Epithelial cell of proximal tubule (primary cell): ENCODE data around the gene BCL7C. TPM values are rescaled to one million over a fixed set of nuclear protein-coding genes. Genes with fewer than 3 reads are reported as not detected.

Source experiments
- DNase-seq: peaks from one replicate; pipeline ENCODE4 v3.0.0-alpha.2; 2011; ENCODE audit warnings: low read depth
- H3K4me3 ChIP-seq: 2 replicates; pipeline ENCODE4 v1.5.1; 2011; ENCODE audit warnings: low read depth, mild to moderate bottlenecking, low read length
- CTCF ChIP-seq: conservative IDR thresholded peaks from 2 replicates; pipeline ENCODE4 v1.5.1; 2012; ENCODE audit warnings: low read depth, mild to moderate bottlenecking, low read length
- total RNA-seq: library from RNA; depleted of rRNA; stranded (reverse); fragments of >200 nt; gene quantifications from 2 replicates; pipeline ENCODE4 v1.2.3, GENCODE V29; 2015

BCL7C gene
- total RNA-seq, 1 donor from 2014 or later, result 57.6 TPM

- DNase-seq, result no peak
- no peak for TF ChIP-seq CTCF
- no peak overlapping the region for H3K4me3 ChIP-seq
These were observed 31.7 kb upstream of the BCL7C start for GRCh38 chr16:30925632-30925987.

DNA sequence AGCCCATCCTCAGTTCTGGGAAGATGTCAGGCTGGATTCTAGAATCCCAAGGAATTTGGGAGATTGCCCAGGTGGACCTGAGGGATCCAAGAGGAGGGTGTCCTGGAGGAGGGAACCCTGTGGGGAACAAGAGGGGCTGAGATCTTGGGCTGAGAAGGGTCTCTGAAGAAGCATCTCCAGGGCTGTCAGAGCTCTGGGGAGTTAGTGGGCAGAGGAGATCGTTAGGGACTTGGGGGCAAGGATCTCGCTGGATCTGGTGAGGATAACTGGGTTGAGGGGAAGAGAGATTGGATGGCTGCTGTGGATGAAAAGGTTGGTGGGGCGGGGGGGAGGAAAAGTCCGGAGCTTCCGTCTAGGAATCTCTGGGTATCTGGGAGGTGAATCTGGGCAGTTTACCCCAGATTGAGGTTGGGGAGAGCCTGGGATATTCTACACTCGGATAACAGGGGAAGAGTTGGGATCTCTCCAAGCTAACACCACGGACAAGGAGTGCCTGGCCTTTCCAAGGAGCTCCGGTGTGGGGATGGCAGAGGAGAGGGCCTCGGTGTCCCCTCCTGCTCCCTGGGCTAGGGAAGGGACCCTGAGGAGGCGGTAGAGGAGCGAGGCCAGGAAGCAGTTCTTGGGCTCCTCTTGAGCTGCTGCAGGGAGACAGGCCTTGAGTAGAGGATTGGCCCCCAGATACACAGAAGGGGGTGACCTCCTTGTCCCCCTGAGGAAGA is 31.2 kb upstream of the BCL7C start:
- TF ChIP-seq CTCF, result no peak
- H3K4me3 ChIP-seq, result peak overlapping the region; percentile 70
- no peak for DNase-seq

DNA sequence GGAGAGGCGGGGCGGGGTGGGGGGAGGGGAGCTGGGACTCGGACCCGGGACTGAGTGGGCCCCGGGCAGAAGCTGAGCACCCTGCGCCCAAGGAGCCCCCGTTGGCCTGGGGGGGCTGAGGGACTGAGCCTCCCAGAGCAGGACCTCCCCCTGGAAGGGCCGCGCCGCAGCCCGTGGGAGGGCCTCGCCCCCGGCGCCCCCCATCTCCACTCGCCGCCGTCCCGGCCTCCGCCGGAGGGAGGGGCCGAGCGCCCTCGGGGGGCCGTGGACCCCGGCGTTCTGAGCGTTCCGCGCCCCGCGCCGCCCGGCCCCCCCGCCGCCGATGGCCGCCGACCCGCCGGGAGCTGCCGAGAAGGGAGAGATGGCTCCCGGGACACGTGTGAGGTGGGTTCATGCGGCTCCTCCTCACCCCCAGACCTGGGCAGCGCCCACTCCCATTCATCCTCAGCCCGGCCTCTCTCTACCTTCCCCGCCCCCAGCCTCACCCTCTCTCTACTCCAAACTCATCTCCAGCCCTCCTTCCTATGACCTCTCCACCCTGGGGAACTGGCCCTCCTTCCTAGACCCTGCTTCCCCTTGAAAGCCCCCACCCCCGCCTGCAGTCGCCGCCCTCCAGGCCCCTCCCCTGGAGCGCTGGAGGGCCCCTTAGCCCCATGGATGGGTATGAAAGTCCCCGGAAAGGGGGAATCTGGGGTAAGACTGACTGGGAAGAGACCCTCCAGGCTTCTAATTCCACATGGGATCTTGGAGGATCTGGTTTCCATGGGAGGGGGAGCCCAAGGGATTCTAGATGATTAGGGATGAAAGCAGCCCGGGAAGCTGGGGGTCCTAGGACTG is 30.4 kb upstream of the BCL7C start:
- no peak for TF ChIP-seq CTCF
- DNase-seq, result no peak

DNA sequence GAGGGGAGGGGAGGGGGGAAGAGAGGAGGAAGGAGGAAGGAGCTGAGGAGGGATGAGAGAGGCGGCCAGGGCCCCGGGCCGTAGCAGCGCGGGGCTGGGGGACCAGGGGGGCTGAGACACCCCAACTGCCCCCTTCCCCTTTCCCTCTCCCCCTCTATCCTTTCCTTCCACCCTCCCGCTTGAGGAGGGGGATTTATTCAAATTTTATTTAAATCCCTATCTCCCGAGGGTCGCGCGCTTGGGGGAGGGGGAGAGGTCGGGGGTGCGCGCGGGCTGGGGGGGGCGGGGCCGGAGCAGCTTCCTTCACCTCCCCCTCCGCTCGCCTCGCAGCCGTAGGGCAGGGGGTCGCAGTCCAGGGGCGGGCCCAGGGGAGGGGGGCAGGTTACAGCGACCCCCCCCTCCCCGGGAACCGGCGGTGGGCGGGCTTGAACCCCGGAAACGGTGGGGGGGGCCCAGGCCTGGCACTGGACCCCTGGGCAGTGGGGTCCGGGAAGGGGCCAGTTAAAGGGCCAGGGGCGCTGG is 29.7 kb upstream of the BCL7C start, which contains the start of gene FBXL19:
Gene FBXL19 (plus strand): TSS at position 19 of the 522 bp plus-strand sequence. CDS start 2,183 bp downstream, outside the sequence.
- peak within 1 kb of the TSS; percentile 70 for H3K4me3 ChIP-seq
- DNase-seq, result no peak
- no peak for TF ChIP-seq CTCF

More for the DNA sequence above, 30.4 kb upstream of the BCL7C start:
- H3K4me3 ChIP-seq, result peak overlapping the region; percentile 70

- TF ChIP-seq CTCF, result no peak
- H3K4me3 ChIP-seq, result peak overlapping the region; percentile 70
- peak; percentile 92 for DNase-seq
These were observed 29.2 kb upstream of the BCL7C start for GRCh38 chr16:30922960-30923535.

DNA sequence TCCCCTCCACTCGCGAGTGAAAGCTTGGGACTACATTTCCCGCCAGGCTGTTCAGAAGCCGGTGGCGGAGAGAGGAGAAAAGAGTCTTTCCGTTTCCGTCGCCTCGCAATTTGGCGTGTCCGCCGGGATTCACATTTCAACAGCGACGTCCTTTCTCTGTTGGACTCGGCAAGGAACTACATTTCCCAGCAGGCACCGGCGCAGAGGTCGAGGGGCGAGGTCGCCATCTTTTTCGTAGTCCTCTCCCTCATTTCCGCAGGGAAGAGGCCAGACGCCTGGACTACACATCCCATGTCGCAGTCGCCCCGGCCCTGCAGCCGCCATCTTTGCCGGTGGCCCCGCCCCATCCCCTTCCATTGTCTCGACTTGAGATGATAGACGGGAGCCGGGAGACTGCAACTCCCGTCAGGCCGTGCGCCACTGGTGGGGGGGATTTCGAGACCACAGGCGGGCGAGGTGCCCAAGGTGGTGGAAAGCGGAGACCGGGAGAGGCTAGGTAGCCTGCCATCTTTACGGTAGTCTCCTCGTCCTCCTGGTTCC is 28.6 kb upstream of the BCL7C start:
- no peak for TF ChIP-seq CTCF
- peak overlapping the region; percentile 70 for H3K4me3 ChIP-seq
- peak; percentile 95 for DNase-seq
